Naive thymus-derived CD8-positive, alpha-beta T cell (primary cell): Measurements from ENCODE around the gene C1orf159. TPM values are rescaled to one million over a fixed set of nuclear protein-coding genes. Genes with fewer than 3 reads are reported as not detected.
"Not testable (repeated sequence)": the region's sequence is repeated elsewhere in the genome, so short reads cannot be mapped to it uniquely, and the experiment has no call there.

Source experiments
- ATAC-seq, 2 donors: fragments of 150-1000 bp; cut with Tn5 transposase in 1 of 2; sonication (Bioruptor Pico), chemical (Tn5 transposase) in 1 of 2; 1 replicate in 1 of 2; 2 replicates in 1 of 2; pipeline ENCODE4 v1.10.0; 2021; ENCODE audit warnings: mild to moderate bottlenecking in 2 of 2, moderate library complexity in 2 of 2
- POLR2A ChIA-PET: fragments of 350-600 bp; sonication (Branson Sonifier 250); formaldehyde crosslinking; loops from one replicate; lab custom pipeline; 2021; ENCODE audit warnings: antibody characterized with exemption; lab: Charles Lee
- DNase-seq, 10 donors: peaks; one replicate each; pipeline versions ENCODE4 v3.0.0 to v3.0.0-alpha.2; 2020 to 2022
- H3K27ac Mint-ChIP-seq, 10 donors: one replicate each; pipeline ENCODE4 v1.8.0; 2020 to 2022; ENCODE audit warnings: mild to moderate bottlenecking in 10 of 10, mixed read lengths in 10 of 10, moderate library complexity in 4 of 10, inconsistent platforms in 1 of 10
- H3K27me3 Mint-ChIP-seq, 5 donors: one replicate each; pipeline ENCODE4 v1.8.0; 2021 to 2022; ENCODE audit warnings: mixed read lengths in 5 of 5
- H3K36me3 Mint-ChIP-seq, 3 donors: one replicate each; pipeline ENCODE4 v1.8.0; 2020 to 2022; ENCODE audit warnings: mixed read lengths in 3 of 3, mild to moderate bottlenecking in 2 of 3, inconsistent platforms in 1 of 3
- H3K4me1 Mint-ChIP-seq, 4 donors: one replicate each; pipeline ENCODE4 v1.8.0; 2021 to 2022; ENCODE audit warnings: mixed read lengths in 4 of 4
- H3K4me3 Mint-ChIP-seq, 10 donors: one replicate each; pipeline ENCODE4 v1.8.0; 2020 to 2022; ENCODE audit warnings: mild to moderate bottlenecking in 10 of 10, mixed read lengths in 10 of 10, moderate library complexity in 6 of 10, inconsistent platforms in 1 of 10
- H3K9me3 Mint-ChIP-seq, 9 donors: one replicate each; pipeline ENCODE4 v1.8.0; 2020 to 2022; ENCODE audit warnings: mixed read lengths in 9 of 9, mild to moderate bottlenecking in 3 of 9, inconsistent platforms in 1 of 9, moderate library complexity in 1 of 9
- polyA plus RNA-seq, 3 donors: library from polyadenylated mRNA; unstranded; fragments of 300-500 nt; fragmentation: Illumina TruSeq; gene quantifications; one replicate each; pipeline ENCODE4 v1.2.3, GENCODE V29; 2021
- total RNA-seq, 8 experiments: library from RNA in 2 of 8; stranded (reverse) in 2 of 8; gene quantifications; one replicate each; pipeline ENCODE4 v1.2.3 and lab custom pipeline; 2021 to 2026

C1orf159 gene
- total and polyA plus RNA-seq, 5 experiments from 2014 or later: 3.2 to 26.5 (median 10.7) TPM

GRCh38 chr1:1085171-1085841, 30.6 kb downstream of the C1orf159 start:
- Mint-ChIP-seq H3K36me3 (peaks cover 0 to 4% (median 1%) of the 10 kb centered on the region in 3 donors), H3K4me3 (no peak overlapping the region), H3K4me1 (peaks cover 0 to 3% (median 1%) of the 10 kb centered on the region in 4 donors), H3K27ac (no peak overlapping the region), H3K27me3 (no peaks in the 10 kb centered on the region), H3K9me3 (no peaks in the 10 kb centered on the region)
- DNase-seq: peak in 1 of 10 donors; percentile 58
- POLR2A ChIA-PET: no interaction called here
- no peak for ATAC-seq

GRCh38 chr1:1084372-1085170, 31.3 kb downstream of the C1orf159 start:
- DNase-seq: peak in 2 of 10 donors; percentile 5 to 59

GRCh38 chr1:1083416-1084371, 32.2 kb downstream of the C1orf159 start:
- ATAC-seq: no peak
- no peaks in the 10 kb centered on the region for H3K27me3 Mint-ChIP-seq
- no peak overlapping the region for H3K4me3 Mint-ChIP-seq
- peaks cover 0 to 4% (median 1%) of the 10 kb centered on the region in 3 donors for H3K36me3 Mint-ChIP-seq
- DNase-seq: peak in 1 of 10 donors; percentile 55
- no peaks in the 10 kb centered on the region for H3K9me3 Mint-ChIP-seq
- H3K27ac Mint-ChIP-seq: peak overlapping the region in 1 of 10 donors; percentile 35
- H3K4me1 Mint-ChIP-seq: peaks cover 0 to 7% (median 1%) of the 10 kb centered on the region in 4 donors
- POLR2A ChIA-PET: no interaction called here

More at GRCh38 chr1:1084372-1085170, 31.3 kb downstream of the C1orf159 start:
- H3K27me3 Mint-ChIP-seq: no peaks in the 10 kb centered on the region
- H3K9me3 Mint-ChIP-seq: no peaks in the 10 kb centered on the region
- POLR2A ChIA-PET: no interaction called here
- no peak for ATAC-seq
- peaks cover 0 to 4% (median 1%) of the 10 kb centered on the region in 3 donors for H3K36me3 Mint-ChIP-seq
- peaks cover 0 to 4% (median 1%) of the 10 kb centered on the region in 4 donors for H3K4me1 Mint-ChIP-seq
- no peak overlapping the region for H3K27ac Mint-ChIP-seq
- H3K4me3 Mint-ChIP-seq: no peak overlapping the region

- Mint-ChIP-seq H3K36me3 (peaks cover 0 to 4% (median 1%) of the 10 kb centered on the region in 3 donors), H3K4me3 (no peak overlapping the region), H3K9me3 (no peaks in the 10 kb centered on the region), H3K27me3 (no peaks in the 10 kb centered on the region), H3K27ac (peak overlapping the region in 1 of 10 donors; percentile 35), H3K4me1 (peaks cover 0 to 4% (median 1%) of the 10 kb centered on the region in 4 donors)
- DNase-seq: peak in 2 of 10 donors; percentile 5 to 54
- POLR2A ChIA-PET: no interaction called here
- ATAC-seq: no peak
These were observed 33.0 kb downstream of the C1orf159 start for GRCh38 chr1:1082776-1083415.

GRCh38 chr1:1082239-1082775, 33.6 kb downstream of the C1orf159 start:
- Mint-ChIP-seq H3K27ac (peak overlapping the region in 1 of 10 donors; percentile 40), H3K4me1 (peaks cover 0 to 4% (median 1%) of the 10 kb centered on the region in 4 donors), H3K4me3 (no peak overlapping the region), H3K9me3 (no peaks in the 10 kb centered on the region), H3K36me3 (peaks cover 0 to 4% (median 1%) of the 10 kb centered on the region in 3 donors), H3K27me3 (no peaks in the 10 kb centered on the region)
- POLR2A ChIA-PET: no interaction called here
- ATAC-seq (no peak), DNase-seq (peak in 1 of 10 donors; percentile 3)

- DNase-seq (peak in 1 of 10 donors; percentile 6), ATAC-seq (no peak)
- peak overlapping the region in 1 of 10 donors; percentile 40 for H3K27ac Mint-ChIP-seq
- H3K4me1 Mint-ChIP-seq: peaks cover 0 to 4% (median 1%) of the 10 kb centered on the region in 4 donors
- POLR2A ChIA-PET: no interaction called here
- no peak overlapping the region for H3K4me3 Mint-ChIP-seq
- peaks cover 0 to 4% (median 1%) of the 10 kb centered on the region in 3 donors for H3K36me3 Mint-ChIP-seq
- no peaks in the 10 kb centered on the region for H3K27me3 Mint-ChIP-seq
- H3K9me3 Mint-ChIP-seq: no peaks in the 10 kb centered on the region
These were observed 34.3 kb downstream of the C1orf159 start for GRCh38 chr1:1081311-1082238.

GRCh38 chr1:1080951-1081310, 35.0 kb downstream of the C1orf159 start:
- Mint-ChIP-seq H3K9me3 (no peaks in the 10 kb centered on the region), H3K4me1 (peaks cover 0 to 4% (median 1%) of the 10 kb centered on the region in 4 donors), H3K4me3 (no peak overlapping the region), H3K27ac (no peak overlapping the region), H3K36me3 (peaks cover 0 to 2% (median 1%) of the 10 kb centered on the region in 3 donors), H3K27me3 (no peaks in the 10 kb centered on the region)
- DNase-seq (no peak), ATAC-seq (no peak)
- POLR2A ChIA-PET: no interaction called here

- DNase-seq: peak in 2 of 10 donors; percentile 14 to 60
- POLR2A ChIA-PET: interaction anchor here (1.7 kb wide), 1 partner anchor 63 kb away, joined by 3 read pairs; no protein-coding TSS in a partner anchor
- ATAC-seq: peak; percentile 38 to 46
- Mint-ChIP-seq H3K4me1 (peaks cover 0 to 4% (median 1%) of the 10 kb centered on the region in 4 donors), H3K9me3 (no peaks in the 10 kb centered on the region), H3K36me3 (peaks cover 0 to 2% (median 1%) of the 10 kb centered on the region in 3 donors), H3K27me3 (no peaks in the 10 kb centered on the region), H3K4me3 (no peak overlapping the region), H3K27ac (no peak overlapping the region)
These were observed 35.6 kb downstream of the C1orf159 start for GRCh38 chr1:1080122-1080757.

GRCh38 chr1:1079408-1080121, 36.3 kb downstream of the C1orf159 start:
- Mint-ChIP-seq H3K4me3 (peak overlapping the region in 9 of 10 donors; percentile 19 to 72 (median 58)), H3K4me1 (peaks cover 0 to 5% (median 1%) of the 10 kb centered on the region in 4 donors), H3K27ac (no peak overlapping the region), H3K36me3 (peaks cover 0 to 2% (median 1%) of the 10 kb centered on the region in 3 donors), H3K27me3 (peaks cover 3 to 7% (median 3%) of the 10 kb centered on the region in 5 donors), H3K9me3 (no peaks in the 10 kb centered on the region)
- ATAC-seq: peak; percentile 82 to 86
- POLR2A ChIA-PET: interaction anchor here (0.7 to 1.7 kb wide), 3 partner anchors 9 to 196 kb away, joined by 3 read pairs; no protein-coding TSS in a partner anchor
- DNase-seq: peak in 5 of 10 donors; percentile 33 to 62 (median 40)

- H3K36me3 Mint-ChIP-seq, H3K4me3 Mint-ChIP-seq, DNase-seq, POLR2A ChIA-PET, H3K27ac Mint-ChIP-seq, H3K9me3 Mint-ChIP-seq, H3K4me1 Mint-ChIP-seq, ATAC-seq: not testable (repeated sequence)
- H3K27me3 Mint-ChIP-seq: peaks cover 3 to 17% (median 8%) of the 10 kb centered on the region in 5 donors
These were observed 38.5 kb downstream of the C1orf159 start for GRCh38 chr1:1077396-1077795.
